Neural cell (in vitro differentiated cells): ENCODE results near the gene BICRA. TPM values are rescaled to one million over a fixed set of nuclear protein-coding genes. Genes with fewer than 3 reads are reported as not detected.

Source experiments
- H2AFZ ChIP-seq: fragments of 200-600, 300-800 bp; sonication (generic), shearing (Covaris generic); 2 replicates; pipeline ENCODE4 v1.6.0; 2014; ENCODE audit warnings: low read depth, mild to moderate bottlenecking, antibody characterized with exemption, low read length, moderate library complexity
- H3F3A ChIP-seq: fragments of 200-600 bp; shearing (Covaris generic); 2 replicates; pipeline ENCODE4 v1.6.1; 2016; ENCODE audit warnings: mild to moderate bottlenecking, moderate library complexity, mixed read lengths, antibody characterized with exemption, low read length; ENCODE audit not compliant: insufficient read depth, poor library complexity, severe bottlenecking
- H3K27ac ChIP-seq: fragments of 200-600, 300-800 bp; sonication (generic), shearing (Covaris generic); 2 replicates; pipeline ENCODE4 v1.5.1; 2014; ENCODE audit warnings: mild to moderate bottlenecking, low read length, moderate library complexity
- H3K27me3 ChIP-seq: fragments of 300-800, 200-600 bp; sonication (generic), shearing (Covaris generic); 2 replicates; pipeline ENCODE4 v1.6.0; 2014; ENCODE audit warnings: mild to moderate bottlenecking, low read depth, low read length, moderate library complexity; ENCODE audit not compliant: insufficient read depth
- H3K36me3 ChIP-seq: fragments of 300-800, 200-600 bp; sonication (generic), shearing (Covaris generic); 2 replicates; pipeline ENCODE4 v1.5.1; 2014; ENCODE audit warnings: mild to moderate bottlenecking, antibody characterized with exemption, low read length, moderate library complexity; ENCODE audit not compliant: insufficient read depth
- H3K4me2 ChIP-seq: fragments of 300-800, 200-600 bp; sonication (generic), shearing (Covaris generic); 2 replicates; pipeline ENCODE4 v1.6.0; 2014; ENCODE audit warnings: mild to moderate bottlenecking, low read length
- H3K4me3 ChIP-seq: fragments of 300-800, 200-600 bp; sonication (generic), shearing (Covaris generic); 2 replicates; pipeline ENCODE4 v1.5.1; 2014; ENCODE audit warnings: mild to moderate bottlenecking, low read length, moderate library complexity
- H3K79me2 ChIP-seq: fragments of 200-600 bp; shearing (Covaris generic); replicated peaks from 2 replicates; pipeline ENCODE4 v1.6.0; 2014; ENCODE audit warnings: mild to moderate bottlenecking, low read length, moderate library complexity; ENCODE audit not compliant: insufficient read depth
- H3K9ac ChIP-seq: fragments of 300-800, 200-600 bp; sonication (generic), shearing (Covaris generic); 2 replicates; pipeline ENCODE4 v1.6.1; 2016; ENCODE audit warnings: mild to moderate bottlenecking, low read length, mixed read lengths
- H3K9me2 ChIP-seq: fragments of 200-600 bp; shearing (Covaris generic); 2 replicates; pipeline ENCODE4 v1.6.1; 2016; ENCODE audit warnings: mild to moderate bottlenecking, low read length, mixed read lengths; ENCODE audit not compliant: insufficient read depth
- H3K9me3 ChIP-seq: fragments of 200-600, 300-800 bp; sonication (generic), shearing (Covaris generic); 2 replicates; pipeline ENCODE4 v1.6.1; 2016; ENCODE audit warnings: mild to moderate bottlenecking, mixed run types, low read length, moderate library complexity, mixed read lengths
- H4K20me1 ChIP-seq: fragments of 200-600 bp; shearing (Covaris generic); 2 replicates; pipeline ENCODE4 v1.6.1; 2016; ENCODE audit warnings: mild to moderate bottlenecking, mixed run types; ENCODE audit not compliant: insufficient read depth
- EP300 ChIP-seq: fragments of 450-650 bp; conservative IDR thresholded peaks from 2 replicates; pipeline ENCODE4 v1.6.1; 2014; ENCODE audit warnings: antibody characterized with exemption, mild to moderate bottlenecking, moderate library complexity; ENCODE audit not compliant: poor library complexity, severe bottlenecking
- EZH2 ChIP-seq: fragments of 200-600, 300-800 bp; shearing (Covaris generic), sonication (generic); IDR thresholded peaks from 2 replicates; pipeline ENCODE4 v1.6.1; 2014; ENCODE audit warnings: antibody characterized with exemption, low read length, borderline replicate concordance, mild to moderate bottlenecking; ENCODE audit not compliant: insufficient read depth, poor library complexity, severe bottlenecking
- MXI1 ChIP-seq: fragments of 450-650 bp; conservative IDR thresholded peaks from 2 replicates; pipeline ENCODE4 v1.6.1; 2014; ENCODE audit warnings: antibody characterized with exemption, mild to moderate bottlenecking; ENCODE audit not compliant: poor library complexity, severe bottlenecking
- POLR2AphosphoS5 ChIP-seq: IDR thresholded peaks from 2 replicates; pipeline ENCODE4 v1.6.1; 2012
- RAD21 ChIP-seq: fragments of 450-650 bp; conservative IDR thresholded peaks from 2 replicates; pipeline ENCODE4 v1.6.1; 2014; ENCODE audit warnings: antibody characterized with exemption, mild to moderate bottlenecking, moderate library complexity
- SMC3 ChIP-seq: fragments of 450-650 bp; conservative IDR thresholded peaks from 2 replicates; pipeline ENCODE4 v1.6.1; 2014; ENCODE audit warnings: antibody characterized with exemption, mild to moderate bottlenecking, moderate library complexity; ENCODE audit not compliant: poor library complexity
- TAF1 ChIP-seq: IDR thresholded peaks from 2 replicates; pipeline ENCODE4 v1.6.1; 2012; ENCODE audit warnings: low read depth
- polyA plus RNA-seq: library from polyadenylated mRNA; depleted of rRNA; stranded (reverse); fragments of >200 nt; gene quantifications from 2 replicates; pipeline ENCODE4 v1.2.3, GENCODE V29; 2014
- TF ChIP-seq, protein P1 (sequence below): IDR thresholded peaks from 2 replicates; pipeline ENCODE4 v1.6.1; 2012; ENCODE audit warnings: borderline replicate concordance
- TF ChIP-seq, protein P2 (sequence below): fragments of 450-650 bp; IDR thresholded peaks from 2 replicates; pipeline ENCODE4 v1.5.1; 2014; ENCODE audit warnings: antibody characterized with exemption, mild to moderate bottlenecking, moderate library complexity; ENCODE audit not compliant: poor library complexity, severe bottlenecking

Gene BICRA
- polyA plus RNA-seq, 1 donor from 2014 or later: 0.11 TPM

DNA sequence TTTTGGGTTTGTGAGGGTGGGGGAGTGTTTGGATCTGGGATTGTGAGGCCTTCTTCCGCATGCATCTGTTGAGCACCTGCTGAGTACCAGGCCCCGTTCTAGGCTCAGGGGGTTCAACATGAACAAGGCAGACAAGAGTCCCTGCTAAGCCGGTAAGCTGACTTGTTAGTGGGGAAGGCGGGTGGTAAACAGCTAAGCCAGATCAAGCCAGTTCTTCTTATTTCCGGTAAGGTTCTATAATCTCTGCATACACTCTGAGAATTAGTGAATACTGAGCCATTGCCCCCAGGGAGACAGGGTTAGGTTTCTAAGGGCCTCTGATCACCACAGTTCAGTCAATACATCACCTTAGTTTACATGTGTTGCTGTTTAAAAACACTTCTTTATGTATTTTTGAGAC, 94.4 kb downstream of the BICRA start:
- Histone ChIP-seq H3K9ac (no peak overlapping the region), H3K4me3 (no peak overlapping the region), H3K4me2 (no peak overlapping the region), H3K27me3 (no peaks in the 10 kb centered on the region), H4K20me1 (no peaks in the 10 kb centered on the region), H3K9me2 (no peaks in the 10 kb centered on the region), H3K79me2 (no peaks in the 10 kb centered on the region), H3F3A (no peaks in the 10 kb centered on the region), H2AFZ (no peak overlapping the region), H3K27ac (no peak overlapping the region), H3K9me3 (no peaks in the 10 kb centered on the region), H3K36me3 (no peaks in the 10 kb centered on the region)
- TF ChIP-seq SMC3 (no peak), TAF1 (no peak), RAD21 (no peak), EZH2 (no peak), POLR2AphosphoS5 (no peak), EP300 (no peak), MXI1 (no peak)
- TF ChIP-seq, protein P1, sequence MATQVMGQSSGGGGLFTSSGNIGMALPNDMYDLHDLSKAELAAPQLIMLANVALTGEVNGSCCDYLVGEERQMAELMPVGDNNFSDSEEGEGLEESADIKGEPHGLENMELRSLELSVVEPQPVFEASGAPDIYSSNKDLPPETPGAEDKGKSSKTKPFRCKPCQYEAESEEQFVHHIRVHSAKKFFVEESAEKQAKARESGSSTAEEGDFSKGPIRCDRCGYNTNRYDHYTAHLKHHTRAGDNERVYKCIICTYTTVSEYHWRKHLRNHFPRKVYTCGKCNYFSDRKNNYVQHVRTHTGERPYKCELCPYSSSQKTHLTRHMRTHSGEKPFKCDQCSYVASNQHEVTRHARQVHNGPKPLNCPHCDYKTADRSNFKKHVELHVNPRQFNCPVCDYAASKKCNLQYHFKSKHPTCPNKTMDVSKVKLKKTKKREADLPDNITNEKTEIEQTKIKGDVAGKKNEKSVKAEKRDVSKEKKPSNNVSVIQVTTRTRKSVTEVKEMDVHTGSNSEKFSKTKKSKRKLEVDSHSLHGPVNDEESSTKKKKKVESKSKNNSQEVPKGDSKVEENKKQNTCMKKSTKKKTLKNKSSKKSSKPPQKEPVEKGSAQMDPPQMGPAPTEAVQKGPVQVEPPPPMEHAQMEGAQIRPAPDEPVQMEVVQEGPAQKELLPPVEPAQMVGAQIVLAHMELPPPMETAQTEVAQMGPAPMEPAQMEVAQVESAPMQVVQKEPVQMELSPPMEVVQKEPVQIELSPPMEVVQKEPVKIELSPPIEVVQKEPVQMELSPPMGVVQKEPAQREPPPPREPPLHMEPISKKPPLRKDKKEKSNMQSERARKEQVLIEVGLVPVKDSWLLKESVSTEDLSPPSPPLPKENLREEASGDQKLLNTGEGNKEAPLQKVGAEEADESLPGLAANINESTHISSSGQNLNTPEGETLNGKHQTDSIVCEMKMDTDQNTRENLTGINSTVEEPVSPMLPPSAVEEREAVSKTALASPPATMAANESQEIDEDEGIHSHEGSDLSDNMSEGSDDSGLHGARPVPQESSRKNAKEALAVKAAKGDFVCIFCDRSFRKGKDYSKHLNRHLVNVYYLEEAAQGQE: no peak
- TF ChIP-seq, protein P2, sequence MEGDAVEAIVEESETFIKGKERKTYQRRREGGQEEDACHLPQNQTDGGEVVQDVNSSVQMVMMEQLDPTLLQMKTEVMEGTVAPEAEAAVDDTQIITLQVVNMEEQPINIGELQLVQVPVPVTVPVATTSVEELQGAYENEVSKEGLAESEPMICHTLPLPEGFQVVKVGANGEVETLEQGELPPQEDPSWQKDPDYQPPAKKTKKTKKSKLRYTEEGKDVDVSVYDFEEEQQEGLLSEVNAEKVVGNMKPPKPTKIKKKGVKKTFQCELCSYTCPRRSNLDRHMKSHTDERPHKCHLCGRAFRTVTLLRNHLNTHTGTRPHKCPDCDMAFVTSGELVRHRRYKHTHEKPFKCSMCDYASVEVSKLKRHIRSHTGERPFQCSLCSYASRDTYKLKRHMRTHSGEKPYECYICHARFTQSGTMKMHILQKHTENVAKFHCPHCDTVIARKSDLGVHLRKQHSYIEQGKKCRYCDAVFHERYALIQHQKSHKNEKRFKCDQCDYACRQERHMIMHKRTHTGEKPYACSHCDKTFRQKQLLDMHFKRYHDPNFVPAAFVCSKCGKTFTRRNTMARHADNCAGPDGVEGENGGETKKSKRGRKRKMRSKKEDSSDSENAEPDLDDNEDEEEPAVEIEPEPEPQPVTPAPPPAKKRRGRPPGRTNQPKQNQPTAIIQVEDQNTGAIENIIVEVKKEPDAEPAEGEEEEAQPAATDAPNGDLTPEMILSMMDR: no peak

DNA sequence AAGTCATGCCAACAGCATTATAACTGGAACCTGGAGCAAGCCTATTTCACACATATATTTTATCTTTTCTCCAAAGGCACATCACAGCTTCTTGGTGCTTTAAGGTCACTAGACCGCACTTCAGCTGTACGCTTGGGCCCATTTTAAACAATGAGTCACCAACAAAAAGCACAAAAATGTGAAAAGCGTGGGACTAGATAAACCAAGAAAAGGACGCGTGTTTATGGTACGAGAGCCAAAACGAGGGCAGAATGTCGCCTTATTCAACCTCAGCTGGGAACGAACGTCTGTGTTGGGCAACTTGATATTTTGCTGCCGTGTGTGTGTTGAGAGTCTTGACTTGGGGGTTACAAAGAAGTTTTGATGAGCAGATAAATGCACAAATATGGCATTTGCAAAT, 95.1 kb downstream of the BICRA start:
- Histone ChIP-seq H3F3A (no peaks in the 10 kb centered on the region), H3K4me2 (no peak overlapping the region), H3K36me3 (no peaks in the 10 kb centered on the region), H3K9ac (no peak overlapping the region), H3K79me2 (no peaks in the 10 kb centered on the region), H3K4me3 (no peak overlapping the region), H4K20me1 (no peaks in the 10 kb centered on the region), H2AFZ (no peak overlapping the region), H3K27me3 (no peaks in the 10 kb centered on the region), H3K27ac (no peak overlapping the region), H3K9me2 (no peaks in the 10 kb centered on the region), H3K9me3 (no peaks in the 10 kb centered on the region)
- TF ChIP-seq POLR2AphosphoS5: no peak
- no peak for TF ChIP-seq EP300
- TF ChIP-seq TAF1: no peak

DNA sequence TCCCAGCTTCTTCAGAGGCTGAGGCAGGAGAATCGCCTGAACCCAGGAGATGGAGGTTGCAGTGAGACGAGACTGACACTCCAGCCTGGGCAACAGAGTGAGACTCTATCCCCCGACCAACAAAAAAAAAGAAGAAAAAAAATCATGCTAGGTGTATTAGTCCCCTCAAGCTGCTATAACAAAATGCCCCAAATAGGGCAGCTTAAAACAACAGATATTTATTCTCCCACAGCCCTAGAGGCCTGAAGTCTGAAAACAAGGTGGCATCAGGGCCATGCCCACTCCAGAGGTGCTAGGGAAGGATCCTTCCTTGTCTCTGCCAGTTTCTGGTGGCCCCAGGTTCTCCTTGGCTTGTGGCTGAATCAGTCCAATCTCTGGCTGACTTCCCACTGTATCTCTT, 95.7 kb downstream of the BICRA start:
- Histone ChIP-seq H3K9me2 (no peaks in the 10 kb centered on the region), H2AFZ (no peak overlapping the region), H3K9ac (no peak overlapping the region), H3F3A (no peaks in the 10 kb centered on the region), H3K4me3 (no peak overlapping the region), H3K27me3 (no peaks in the 10 kb centered on the region), H3K79me2 (no peaks in the 10 kb centered on the region), H3K27ac (no peak overlapping the region), H3K4me2 (no peak overlapping the region), H4K20me1 (no peaks in the 10 kb centered on the region), H3K9me3 (no peaks in the 10 kb centered on the region), H3K36me3 (no peaks in the 10 kb centered on the region)
- no peak for TF ChIP-seq POLR2AphosphoS5
- TF ChIP-seq, protein P2: no peak
- no peak for TF ChIP-seq EZH2
- no peak for TF ChIP-seq EP300
- no peak for TF ChIP-seq TAF1
- no peak for TF ChIP-seq MXI1
- TF ChIP-seq RAD21: no peak
- TF ChIP-seq SMC3: no peak
- TF ChIP-seq, protein P1: no peak
